ENCODE data around the gene RPAIN. TPM values are rescaled to one million over a fixed set of nuclear protein-coding genes. Genes with fewer than 3 reads are reported as not detected.

Gene RPAIN, protein sequence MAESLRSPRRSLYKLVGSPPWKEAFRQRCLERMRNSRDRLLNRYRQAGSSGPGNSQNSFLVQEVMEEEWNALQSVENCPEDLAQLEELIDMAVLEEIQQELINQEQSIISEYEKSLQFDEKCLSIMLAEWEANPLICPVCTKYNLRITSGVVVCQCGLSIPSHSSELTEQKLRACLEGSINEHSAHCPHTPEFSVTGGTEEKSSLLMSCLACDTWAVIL
- 24.7 and 26.5 TPM in 2 replicates for total RNA-seq

DNA sequence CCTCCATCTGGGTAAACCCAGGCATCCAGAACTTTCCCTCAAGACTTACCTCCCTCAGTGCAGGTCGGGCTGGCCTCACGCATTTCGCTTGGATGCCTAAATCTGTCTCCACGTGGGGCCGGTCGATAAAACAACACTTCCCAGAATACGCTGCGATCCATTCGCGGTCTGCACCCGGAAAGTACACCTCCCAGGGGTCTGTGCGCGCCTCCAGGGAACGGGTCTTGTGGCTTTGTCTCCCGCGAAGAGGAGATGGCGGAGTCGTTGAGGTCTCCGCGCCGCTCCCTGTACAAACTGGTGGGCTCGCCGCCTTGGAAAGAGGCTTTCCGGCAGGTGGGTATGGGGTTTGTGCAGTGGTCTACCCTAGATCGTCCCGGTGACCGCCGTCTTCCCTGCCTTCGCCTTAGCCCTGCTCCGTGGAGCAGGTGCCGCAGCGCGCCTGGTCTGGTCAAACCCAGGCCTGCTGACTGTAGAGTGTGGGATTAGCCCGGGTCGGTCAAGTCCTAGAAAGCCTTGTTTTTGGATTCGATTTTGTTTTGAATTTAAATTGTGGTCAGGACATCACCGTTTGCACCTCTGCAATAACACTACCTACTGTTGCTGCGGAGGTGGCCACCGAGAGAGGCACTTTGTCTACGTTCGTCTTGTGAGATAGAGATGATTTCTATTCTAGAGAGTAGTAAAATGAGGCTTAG, at the start of gene RPAIN:
Gene RPAIN, plus strand, starts transcription at position 224 of the 695 bp plus-strand sequence. Its CDS starts 29 bp downstream, at position 253.

DNA sequence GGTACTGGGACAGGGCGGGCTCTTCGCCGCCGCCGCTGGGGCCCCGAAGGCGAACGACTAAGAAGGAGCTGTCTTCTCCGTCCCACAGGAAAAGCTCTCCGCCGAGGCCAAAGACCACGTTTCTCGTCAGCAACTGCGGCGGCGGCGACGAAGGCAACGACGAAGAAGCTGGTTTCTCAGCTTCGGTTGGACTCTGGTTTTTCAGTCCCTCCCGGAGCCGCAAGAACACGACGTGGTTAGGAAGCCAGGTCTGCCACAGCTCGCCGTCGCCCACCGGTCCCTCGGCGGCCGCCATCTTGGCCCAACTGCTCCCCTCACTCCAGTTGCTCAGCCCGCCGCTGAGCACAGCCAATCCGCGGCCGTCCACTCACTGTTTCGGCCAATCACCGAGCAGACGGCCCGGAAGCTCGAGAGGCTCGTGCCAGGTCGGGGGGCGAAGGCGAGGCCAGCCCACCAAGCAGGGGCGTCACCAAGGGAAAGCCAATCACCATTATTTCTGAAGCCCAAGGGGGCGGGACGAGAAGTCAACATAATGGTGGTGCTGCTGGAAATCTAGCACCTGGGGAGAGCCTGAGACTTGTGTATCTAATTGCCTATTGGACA, 525 bp upstream of the RPAIN start, which contains the start of gene NUP88:
Gene NUP88, minus strand, starts transcription at position 307 of the 603 bp plus-strand sequence. Its CDS starts 12 bp downstream, at position 295.

DNA sequence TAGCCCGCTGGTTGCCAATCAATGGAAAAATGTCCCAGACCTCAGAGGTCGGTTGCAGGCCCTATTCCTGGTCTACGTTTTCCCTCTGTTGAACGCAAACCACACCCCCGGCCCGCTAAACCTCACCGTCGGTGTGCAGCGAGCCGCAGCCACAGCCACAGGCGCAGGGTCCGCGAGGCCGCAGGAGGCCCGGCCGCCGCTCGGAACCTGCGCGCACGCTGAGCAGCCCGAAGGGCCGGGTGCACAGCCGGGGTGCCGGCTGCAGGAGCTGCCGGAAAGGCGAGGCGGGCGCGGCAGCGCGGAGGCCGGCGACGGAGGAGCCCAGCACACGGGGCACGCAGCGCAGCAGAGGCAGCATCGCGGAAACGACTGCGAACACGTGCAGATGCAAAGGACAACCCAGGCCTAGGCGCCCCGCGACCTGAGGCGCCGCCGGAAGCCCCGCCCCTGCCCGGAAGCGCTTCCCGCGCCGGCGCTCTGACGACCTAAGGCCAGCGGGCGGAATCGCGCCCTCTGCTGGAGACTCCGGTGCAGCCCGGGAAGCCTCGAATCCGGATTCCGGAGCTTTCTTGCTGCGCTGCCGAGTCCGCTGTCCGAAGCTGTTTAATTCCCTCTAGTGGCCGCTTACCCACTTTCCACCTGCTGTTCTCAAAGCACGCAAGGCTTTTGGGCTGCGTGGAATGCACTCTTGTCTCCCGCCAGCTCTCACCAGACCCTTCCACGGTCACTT, 18.9 kb downstream of the RPAIN start, which contains the start of gene C1QBP:
Gene C1QBP, minus strand, starts transcription at position 440 of the 730 bp plus-strand sequence. Its CDS starts 82 bp downstream, at position 358.

Other genes with a start within 250 kb of the RPAIN start
- 4.6 and 5.7 TPM in 2 replicates for gene ZNF594, start 228.3 kb upstream of the RPAIN start, total RNA-seq
- gene SCIMP, start 185.3 kb upstream of the RPAIN start, total RNA-seq = not detected in 2 replicates
- 35.6 and 56.0 TPM in 2 replicates for gene RABEP1, start 137.9 kb upstream of the RPAIN start, total RNA-seq
- gene NUP88, start 520 bp upstream of the RPAIN start, total RNA-seq = 52.4 and 53.8 TPM in 2 replicates
- 92.9 and 119 TPM in 2 replicates for gene C1QBP, start 19.0 kb downstream of the RPAIN start, total RNA-seq
- 10.7 and 14.9 TPM in 2 replicates for gene DHX33, start 48.8 kb downstream of the RPAIN start, total RNA-seq
- 27.0 and 30.0 TPM in 2 replicates for gene DERL2, start 66.0 kb downstream of the RPAIN start, total RNA-seq
- 10.5 and 12.1 TPM in 2 replicates for gene MIS12, start 66.4 kb downstream of the RPAIN start, total RNA-seq
- 39.4 and 48.0 TPM in 2 replicates for gene NLRP1, start 164.3 kb downstream of the RPAIN start, total RNA-seq